Loucy (cell line): ENCODE data around the gene IMP3.

Experiments used
- EZH2phosphoT487 ChIP-seq: fragments of 200-600 bp; IDR thresholded peaks from 2 replicates; pipeline ENCODE4 v1.6.1; 2018; ENCODE audit warnings: antibody characterized with exemption, mild to moderate bottlenecking, moderate library complexity, borderline replicate concordance
- TF ChIP-seq, protein P1 (sequence below): fragments of 200-600 bp; sonication (generic); conservative IDR thresholded peaks from 2 replicates; pipeline ENCODE4 v1.5.1; 2014; ENCODE audit warnings: mild to moderate bottlenecking, antibody characterized with exemption, low read length

DNA sequence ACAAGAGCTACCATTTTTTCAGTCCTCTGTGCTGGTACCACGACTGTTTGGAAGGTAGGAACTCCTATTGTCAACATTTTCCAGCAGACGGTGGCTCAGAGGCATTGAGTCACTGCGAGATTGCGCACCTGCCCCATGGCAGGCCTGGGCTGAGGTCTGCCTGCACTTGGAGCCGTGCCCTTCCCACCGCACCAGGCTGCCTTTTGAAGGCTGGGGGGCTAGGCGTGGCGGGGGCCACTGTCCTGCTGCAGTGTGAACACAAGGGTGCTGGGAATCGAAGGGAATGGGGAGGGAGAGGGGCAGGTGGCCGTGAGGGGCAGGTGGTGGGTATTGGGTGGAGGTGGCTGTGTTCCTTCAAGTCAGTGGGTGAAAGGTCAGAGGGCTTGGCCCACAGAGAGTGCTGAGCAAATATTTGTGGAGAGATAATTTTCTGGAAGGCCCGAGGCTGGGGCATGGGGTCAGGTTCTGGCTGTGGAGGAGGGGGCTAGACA, 24.0 kb upstream of the IMP3 start:
- TF ChIP-seq, protein P1, sequence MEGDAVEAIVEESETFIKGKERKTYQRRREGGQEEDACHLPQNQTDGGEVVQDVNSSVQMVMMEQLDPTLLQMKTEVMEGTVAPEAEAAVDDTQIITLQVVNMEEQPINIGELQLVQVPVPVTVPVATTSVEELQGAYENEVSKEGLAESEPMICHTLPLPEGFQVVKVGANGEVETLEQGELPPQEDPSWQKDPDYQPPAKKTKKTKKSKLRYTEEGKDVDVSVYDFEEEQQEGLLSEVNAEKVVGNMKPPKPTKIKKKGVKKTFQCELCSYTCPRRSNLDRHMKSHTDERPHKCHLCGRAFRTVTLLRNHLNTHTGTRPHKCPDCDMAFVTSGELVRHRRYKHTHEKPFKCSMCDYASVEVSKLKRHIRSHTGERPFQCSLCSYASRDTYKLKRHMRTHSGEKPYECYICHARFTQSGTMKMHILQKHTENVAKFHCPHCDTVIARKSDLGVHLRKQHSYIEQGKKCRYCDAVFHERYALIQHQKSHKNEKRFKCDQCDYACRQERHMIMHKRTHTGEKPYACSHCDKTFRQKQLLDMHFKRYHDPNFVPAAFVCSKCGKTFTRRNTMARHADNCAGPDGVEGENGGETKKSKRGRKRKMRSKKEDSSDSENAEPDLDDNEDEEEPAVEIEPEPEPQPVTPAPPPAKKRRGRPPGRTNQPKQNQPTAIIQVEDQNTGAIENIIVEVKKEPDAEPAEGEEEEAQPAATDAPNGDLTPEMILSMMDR: no peak
- no peak for TF ChIP-seq EZH2phosphoT487
